ENCODE measurements around the gene KCTD13. TPM values are rescaled to one million over a fixed set of nuclear protein-coding genes. Genes with fewer than 3 reads are reported as not detected.

Gene KCTD13
- total RNA-seq, 1 experiment from 2014 or later, result 18.3 TPM

- H4K20me1 ChIP-seq (ENCODE audit: control insufficient read depth, insufficient read depth, insufficient read length), result no peaks in the 10 kb centered on the region
- no peak overlapping the region for H2AFZ ChIP-seq (ENCODE audit: low read length)
- H4K91ac ChIP-seq (ENCODE audit: insufficient read length, low read depth, low read length), result no peak overlapping the region
- H3K9ac ChIP-seq (ENCODE audit: extremely low read depth, insufficient read length, low read length), result no peak overlapping the region
- H3T11ph ChIP-seq (ENCODE audit: low read length), result no peak overlapping the region
- Mint-ChIP-seq H3K27me3 (ENCODE audit: low read depth) (no peaks in the 10 kb centered on the region), H3K4me3 (0 out of 5 replicates have a peak overlapping the region, but pooled peaks of 1 of the 2 experiments have one; percentile 20), H3K27ac (peak overlapping the region in 2 of 3 experiments; percentile 84 to 91; a peak in 3 of 7 replicates), H3K36me3 (ENCODE audit: insufficient read depth in 1 of 3, low read depth in 3 of 3) (peaks cover 14 to 29% (median 21%) of the 10 kb centered on the region in 3 experiments; a peak in 6 of 7 replicates), H3K9me3 (no peaks in the 10 kb centered on the region), H3K4me1 (peaks cover 7 to 17% of the 10 kb centered on the region in 2 experiments)
- no peak overlapping the region for H2AK5ac ChIP-seq (ENCODE audit: insufficient read length, low read length)
- H3K4me1 ChIP-seq (ENCODE audit: insufficient read depth, low read length), result peaks cover 2% of the 10 kb centered on the region
- no peak overlapping the region for H2BK120ac ChIP-seq (ENCODE audit: low read depth, low read length, poor library complexity, severe bottlenecking)
- H3K23me2 ChIP-seq (ENCODE audit: insufficient read length, low read depth, low read length, poor library complexity, severe bottlenecking), result no peaks in the 10 kb centered on the region
- H3K56ac ChIP-seq (ENCODE audit: insufficient read length, low read depth, low read length), result no peak overlapping the region
- no peak overlapping the region for H3K4ac ChIP-seq (ENCODE audit: low read depth, low read length)
- H3K27ac ChIP-seq (ENCODE audit: insufficient read length, low read depth, low read length), result no peak overlapping the region
- no peak overlapping the region for H3K4me2 ChIP-seq (ENCODE audit: insufficient read depth, insufficient read length, low read length)
- no peak overlapping the region for H2BK20ac ChIP-seq (ENCODE audit: low read depth, low read length, poor library complexity, severe bottlenecking)
- no peak overlapping the region for H4K8ac ChIP-seq (replicated peaks; ENCODE audit: insufficient read length, low read depth, low read length)
- TF ChIP-seq CTCF (conservative IDR thresholded peaks at IDR 0.05), result no peak
- no peak overlapping the region for H3K14ac ChIP-seq (ENCODE audit: insufficient read depth, low read length)
- no peak overlapping the region for H3K18ac ChIP-seq (ENCODE audit: insufficient read length, low read depth, low read length)
- DNase-seq, result no peak
- no peaks in the 10 kb centered on the region; the same call in 1 of the 2 replicates for H3K79me2 ChIP-seq (ENCODE audit: insufficient read depth, low read length)
- H3K79me1 ChIP-seq (ENCODE audit: insufficient read depth, low read depth, low read length, poor library complexity, severe bottlenecking), result peaks cover 2% of the 10 kb centered on the region
- H4K5ac ChIP-seq (ENCODE audit: insufficient read length, low read depth, low read length), result no peak overlapping the region
- no CpG with 5 or more reads among the region's 23 CpGs for WGBS (ENCODE audit: extremely low coverage, insufficient read length, low lambda C conversion rate)
- H3K23ac ChIP-seq (ENCODE audit: insufficient read length, low read depth, low read length), result no peak overlapping the region
- H2BK15ac ChIP-seq (ENCODE audit: low read depth, low read length), result no peak overlapping the region
- no peaks in the 10 kb centered on the region for H3K9me3 ChIP-seq (ENCODE audit: control insufficient read depth, low read depth, low read length)
- no peak overlapping the region for H2BK12ac ChIP-seq (ENCODE audit: insufficient read length, low read depth, low read length)
- no peaks in the 10 kb centered on the region for H3K27me3 ChIP-seq (ENCODE audit: insufficient read depth, low read length)
- no peak overlapping the region for H2BK5ac ChIP-seq (ENCODE audit: insufficient read length, low read length)
Observed at GRCh38 chr16:29906520-29907244, 19.3 kb downstream of the KCTD13 start.

Measured in H9 (cell line).